Heart right ventricle (tissue), 16 donors: ENCODE results near the gene NIFK. TPM values are rescaled to one million over a fixed set of nuclear protein-coding genes. Genes with fewer than 3 reads are reported as not detected.
A peak's percentile ranks its signal among the peaks of the same experiment; 100 is the strongest.
"Not testable (repeated sequence)": the region's sequence is repeated elsewhere in the genome, so short reads cannot be mapped to it uniquely, and the experiment has no call there.

ENCODE experiments used
- ATAC-seq, 8 donors: fragments of 200-7000 bp; cut with Tn5 transposase; one replicate each; pipeline ENCODE4 v1.9.1; 2020; ENCODE audit warnings: mild to moderate bottlenecking in 8 of 8, moderate library complexity in 8 of 8, moderate number of reproducible peaks in 1 of 8
- DNase-seq, 2 donors: peaks; one replicate each; pipeline ENCODE4 v3.0.0-alpha.2; 2020
- H3K27ac ChIP-seq, 10 donors: fragments of 200-600 bp; sonication (generic) in 2 of 10; one replicate each; pipeline versions ENCODE4 v1.5.0 to v1.8.0; 2020 to 2022; ENCODE audit warnings: mild to moderate bottlenecking in 3 of 10
- H3K27me3 ChIP-seq, 7 donors: fragments of 200-600 bp; one replicate each; pipeline ENCODE4 v1.8.0; 2021 to 2022; ENCODE audit warnings: mild to moderate bottlenecking in 2 of 7
- H3K36me3 ChIP-seq, 9 donors: fragments of 200-600 bp; sonication (generic) in 1 of 9; one replicate each; pipeline versions ENCODE4 v1.5.0 to v1.8.0; 2020 to 2022; ENCODE audit warnings: mild to moderate bottlenecking in 2 of 9
- H3K4me1 ChIP-seq, 9 donors: fragments of 200-600 bp; sonication (generic) in 1 of 9; one replicate each; pipeline versions ENCODE4 v1.5.0 to v1.8.0; 2020 to 2022; ENCODE audit warnings: mild to moderate bottlenecking in 4 of 9
- H3K4me3 ChIP-seq, 10 donors: fragments of 200-600 bp; sonication (generic) in 2 of 10; one replicate each; pipeline versions ENCODE4 v1.5.0 to v1.8.0; 2020 to 2022; ENCODE audit warnings: mild to moderate bottlenecking in 7 of 10, moderate library complexity in 2 of 10
- H3K9me3 ChIP-seq, 11 donors: fragments of 200-600 bp in 10 of 11; sonication (generic) in 2 of 11; one replicate each; pipeline versions ENCODE4 v1.5.0 to v1.8.0; 2013 to 2022; ENCODE audit warnings: mild to moderate bottlenecking in 2 of 11, control low read depth in 1 of 11, moderate library complexity in 1 of 11
- WGBS, 2 donors: extraction: QIAGEN DNeasy Blood & Tissue Kit; methylation state at CpG; one replicate each; pipeline ENCODE4 v1.1.7; 2013; ENCODE audit warnings: inconsistent platforms in 1 of 2; 5-methylcytosine and 5-hydroxymethylcytosine counted together
- intact Hi-C, 10 donors: fragments of 100-400 bp; cut with DNase I; formaldehyde crosslinking; loops; one replicate each; pipeline versions ENCODE4 v1.11.1 to v1.14.2; 2022
- polyA plus RNA-seq, 2 donors: library from polyadenylated mRNA; stranded (reverse); fragments of 200-250 nt; gene quantifications; one replicate each; pipeline ENCODE4 v1.2.3, GENCODE V29; 2013
- total RNA-seq, 10 donors: library from RNA; stranded (reverse); fragmentation: NEBNext Ultra II Directional in 3 of 10; extraction: Animal tissue kit (Norgen Biotek cat#: 25700) in 3 of 10; gene quantifications; one replicate each; pipeline versions ENCODE4 v1.2.1 to v1.2.4, GENCODE V29; 2021 to 2023
- TF ChIP-seq, protein P1 (sequence below), 9 donors: fragments of 200-600 bp; sonication (generic) in 2 of 9; IDR thresholded peaks; one replicate each; pipeline versions ENCODE4 v1.5.0 to v1.8.0; 2021 to 2022; ENCODE audit warnings: antibody characterized with exemption in 9 of 9, mild to moderate bottlenecking in 5 of 9, moderate library complexity in 1 of 9
- donor health status: Arrhythmogenic right ventricular cardiomyopathy.
- donor health status: ischemic (EF 13 %, LVEDD 7.1; RV severe dilation, severe dysfunction).
- donor health status: healthy with polysubstance abuse.
- donor health status: DM: no; HTN: yes; CAD: no.
- donor health status: DM: no; HTN: no; CAD: no.
- donor health status: ischemic (EF 25% LVEDD 6.9; RV normal size, moderate dysfunction).
- donor health status: ischemic (EF 25% LVEDD 5.7; RV mildly dilated, moderate dysfunction).
- donor health status: healthy.
- donor health status: DM: yes; HTN: yes; CAD: no.
- donor health status: Ischemic cardiomyopathy.
- donor health status: ischemic (EF 35%, LVEDD 5.7; RV mildly dilated, moderate dysfunction).
- donor health status: nonischemic (EF 11% LVEDD 7.7; RV severe dilation, severe dysfunction).
- donor health status: DM: yes; HTN: yes; CAD: no.
- donor health status: PGD.
- donor health status: ischemic (EF 29% LVEDD 5.4; RV normal size, mild dysfunction).
- donor health status: nonischemic (EF 23%, LVEDD 6.1; RV moderate dilation, normal function).

Gene NIFK
- total and polyA plus RNA-seq, 12 donors = 20.8 to 37.6 (median 26.6) TPM

DNA sequence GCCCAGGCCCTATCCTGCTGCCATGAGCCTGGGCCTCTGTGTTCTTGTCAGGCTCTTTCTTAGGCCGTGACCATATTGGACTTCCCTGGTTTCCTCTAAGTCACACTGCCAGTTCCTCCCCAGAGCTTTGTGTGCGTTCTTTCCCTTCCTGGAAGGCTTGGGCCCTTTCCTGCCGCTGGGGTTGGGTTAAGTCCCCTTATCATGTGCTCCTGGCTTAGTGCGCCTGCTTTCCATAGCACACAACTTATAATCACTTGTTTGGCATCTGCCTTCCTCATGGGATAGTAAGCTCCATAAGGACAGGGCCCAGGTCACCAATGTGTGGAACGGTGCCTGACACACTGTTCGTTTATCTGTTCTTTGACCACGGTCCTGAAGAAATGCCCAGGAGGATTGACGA is 31.3 kb downstream of the NIFK start:
- H3K4me3 ChIP-seq = no peak overlapping the region
- no peak for DNase-seq

DNA sequence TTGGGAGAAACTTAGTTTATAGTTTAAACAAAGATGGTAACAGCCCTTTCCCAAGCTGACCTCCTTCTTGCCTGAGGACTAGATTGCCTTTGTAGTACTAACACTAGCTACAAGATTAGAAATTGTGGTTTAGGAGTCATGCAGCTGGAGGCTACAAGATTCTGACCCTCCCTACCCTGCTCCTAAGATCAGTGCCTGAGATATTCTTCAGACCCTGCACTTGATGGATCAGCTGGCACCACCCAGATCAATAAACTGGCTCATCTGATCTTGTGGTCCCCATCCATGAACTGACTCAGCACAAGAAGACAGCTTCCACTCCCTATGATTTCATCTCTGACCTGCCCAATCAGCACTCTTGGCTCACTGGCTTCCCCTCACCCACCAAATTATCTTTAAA is 34.9 kb downstream of the NIFK start:
- ATAC-seq, DNase-seq: not testable (repeated sequence)

More for the DNA sequence above, 31.3 kb downstream of the NIFK start:
- intact Hi-C loops = no loop called here
- Histone ChIP-seq H3K4me1 (peaks cover 0 to 16% (median 5%) of the 10 kb centered on the region in 9 donors), H3K27me3 (no peaks in the 10 kb centered on the region), H3K27ac (no peak overlapping the region), H3K36me3 (no peaks in the 10 kb centered on the region), H3K9me3 (no peaks in the 10 kb centered on the region)
- ATAC-seq = no peak
- TF ChIP-seq, protein P1, sequence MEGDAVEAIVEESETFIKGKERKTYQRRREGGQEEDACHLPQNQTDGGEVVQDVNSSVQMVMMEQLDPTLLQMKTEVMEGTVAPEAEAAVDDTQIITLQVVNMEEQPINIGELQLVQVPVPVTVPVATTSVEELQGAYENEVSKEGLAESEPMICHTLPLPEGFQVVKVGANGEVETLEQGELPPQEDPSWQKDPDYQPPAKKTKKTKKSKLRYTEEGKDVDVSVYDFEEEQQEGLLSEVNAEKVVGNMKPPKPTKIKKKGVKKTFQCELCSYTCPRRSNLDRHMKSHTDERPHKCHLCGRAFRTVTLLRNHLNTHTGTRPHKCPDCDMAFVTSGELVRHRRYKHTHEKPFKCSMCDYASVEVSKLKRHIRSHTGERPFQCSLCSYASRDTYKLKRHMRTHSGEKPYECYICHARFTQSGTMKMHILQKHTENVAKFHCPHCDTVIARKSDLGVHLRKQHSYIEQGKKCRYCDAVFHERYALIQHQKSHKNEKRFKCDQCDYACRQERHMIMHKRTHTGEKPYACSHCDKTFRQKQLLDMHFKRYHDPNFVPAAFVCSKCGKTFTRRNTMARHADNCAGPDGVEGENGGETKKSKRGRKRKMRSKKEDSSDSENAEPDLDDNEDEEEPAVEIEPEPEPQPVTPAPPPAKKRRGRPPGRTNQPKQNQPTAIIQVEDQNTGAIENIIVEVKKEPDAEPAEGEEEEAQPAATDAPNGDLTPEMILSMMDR (IDR thresholded peaks at IDR 0.05) = no peak
- WGBS, 2 donors = 74 to 79% methylated on average over 8 of the region's 8 CpGs

DNA sequence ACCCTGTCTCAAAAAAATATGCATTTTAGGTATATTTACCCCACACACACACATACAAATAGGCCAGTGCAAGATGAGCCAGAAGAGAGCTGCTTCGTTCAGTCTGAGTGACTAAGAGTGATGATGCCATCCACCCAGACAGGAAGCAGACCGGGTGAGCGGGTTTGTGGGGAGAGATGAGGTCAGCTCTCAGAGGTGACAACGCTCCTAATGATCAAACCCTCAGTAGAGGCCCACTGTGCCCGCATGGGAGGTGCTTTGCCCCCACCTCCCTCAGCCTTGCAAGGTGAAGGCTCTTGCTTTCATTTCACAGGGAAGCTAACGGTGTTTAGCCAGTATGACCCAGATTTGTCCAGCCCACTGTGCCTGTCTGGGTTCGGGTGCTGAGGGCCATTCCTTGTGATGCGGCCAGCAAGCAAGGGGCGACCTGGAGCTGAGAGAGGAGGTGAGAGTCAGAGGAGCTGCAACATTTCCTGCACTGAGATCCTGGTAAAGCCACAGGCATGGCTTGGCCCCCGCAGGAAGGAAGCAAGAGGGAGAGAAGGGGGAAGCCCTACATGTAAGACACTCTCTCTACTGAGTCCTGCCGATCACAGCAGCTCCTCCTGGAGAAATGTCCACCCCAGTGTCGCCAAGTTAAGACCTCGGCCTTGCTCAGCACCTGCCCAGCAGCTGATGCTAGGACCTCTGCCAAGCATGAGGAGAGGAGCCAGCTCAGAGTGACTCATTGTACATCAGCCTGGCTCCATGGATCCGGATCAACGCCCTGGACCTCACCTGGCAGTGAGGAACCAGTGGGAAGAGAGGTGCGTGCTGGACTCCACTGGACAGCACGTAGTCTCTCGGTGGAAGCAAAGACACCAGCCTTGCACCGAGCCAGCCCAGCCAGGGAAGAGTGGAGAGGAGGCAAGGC is 37.0 kb downstream of the NIFK start:
- Histone ChIP-seq H3K4me1 (peaks cover 0 to 35% (median 15%) of the 10 kb centered on the region in 9 donors), H3K27me3 (no peaks in the 10 kb centered on the region), H3K36me3 (no peaks in the 10 kb centered on the region), H3K27ac (peak overlapping the region; percentile 13 to 84 (median 70)), H3K4me3 (peak overlapping the region in 1 of 10 donors; percentile 41), H3K9me3 (no peaks in the 10 kb centered on the region)
- TF ChIP-seq, protein P1 (IDR thresholded peaks at IDR 0.05) = no peak
- peak; percentile 32 to 78 (median 60) for ATAC-seq
- peak in 1 of 2 donors; percentile 32 for DNase-seq
- intact Hi-C loops = loop anchor here in 1 of 10 donors (5.0 kb wide), 1 partner anchor 42 kb away; no protein-coding TSS in a partner anchor
- WGBS, 2 donors = 49 to 60% methylated on average over 19 of the region's 19 CpGs

More for the DNA sequence above, 34.9 kb downstream of the NIFK start:
- H3K9me3 ChIP-seq, H3K36me3 ChIP-seq, H3K4me3 ChIP-seq, intact Hi-C loops, H3K27me3 ChIP-seq: not testable (repeated sequence)
- H3K4me1 ChIP-seq = peaks cover 0 to 35% (median 15%) of the 10 kb centered on the region in 9 donors
- H3K27ac ChIP-seq = peak overlapping the region in 1 of 10 donors; percentile 5

DNA sequence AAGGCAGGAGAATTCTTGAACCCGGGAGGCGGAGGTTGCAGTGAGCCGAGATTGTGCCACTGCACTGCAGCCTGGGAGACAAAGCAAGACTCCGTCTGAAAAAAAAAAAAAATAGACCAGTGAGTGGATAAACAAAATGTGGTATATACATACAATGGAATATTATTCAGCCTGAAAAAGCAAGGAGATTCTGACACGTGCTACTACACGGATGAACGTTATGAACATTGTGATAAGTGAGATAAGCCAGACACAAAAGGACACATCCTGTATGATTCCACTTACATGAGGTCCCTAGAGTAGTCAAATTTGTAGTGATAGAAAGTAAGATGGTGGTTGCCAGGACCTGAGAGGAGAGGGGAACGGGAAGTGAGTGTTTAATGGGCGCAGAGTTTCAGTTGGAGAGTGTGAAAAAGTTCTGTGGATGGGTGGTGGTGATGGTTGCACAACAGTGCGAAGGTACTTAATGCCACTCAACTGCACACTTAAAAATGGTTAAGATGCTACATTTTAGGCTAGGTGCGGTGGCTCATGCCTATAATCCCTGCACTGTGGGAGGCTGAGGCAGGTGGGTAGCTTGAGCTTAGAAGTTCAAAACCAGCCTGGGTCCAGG is 38.3 kb downstream of the NIFK start:
- H3K27me3 ChIP-seq = no peaks in the 10 kb centered on the region
- H3K4me1 ChIP-seq = peaks cover 0 to 35% (median 15%) of the 10 kb centered on the region in 9 donors
- H3K36me3 ChIP-seq = no peaks in the 10 kb centered on the region
- TF ChIP-seq, protein P1 (IDR thresholded peaks at IDR 0.05) = no peak
- DNase-seq = no peak
- H3K4me3 ChIP-seq = no peak overlapping the region
- WGBS, 2 donors = 81 to 86% methylated on average over 11 of the region's 11 CpGs
- H3K9me3 ChIP-seq = no peaks in the 10 kb centered on the region
- no peak for ATAC-seq
- intact Hi-C loops = loop anchor here in 1 of 10 donors (5.0 kb wide), 1 partner anchor 41 kb away; no protein-coding TSS in a partner anchor
- no peak overlapping the region for H3K27ac ChIP-seq
